ENCODE measurements around the gene SLC39A11. TPM values are rescaled to one million over a fixed set of nuclear protein-coding genes. Genes with fewer than 3 reads are reported as not detected.

Gene SLC39A11
- polyA plus RNA-seq, 3 donors: 16.6 to 27.9 (median 26.6) TPM

- peaks cover 13 to 50% (median 24%) of the 10 kb centered on the region in 3 donors for H3K27me3 Mint-ChIP-seq (ENCODE audit: low read depth in 3 of 3)
- no peaks in the 10 kb centered on the region for H4K20me1 ChIP-seq (ENCODE audit: insufficient read depth, low read length)
- H3K4me3 Mint-ChIP-seq: no peak overlapping the region
- no peaks in the 10 kb centered on the region for H3K36me3 Mint-ChIP-seq
- H3K4me1 ChIP-seq (ENCODE audit: control insufficient read depth in 1 of 2, insufficient read depth in 2 of 2, low read length in 2 of 2): peaks cover 6 to 7% of the 10 kb centered on the region in 2 donors
- intact Hi-C loops (cut with micrococcal nuclease): no loop called here
- H3K27me3 ChIP-seq (ENCODE audit: control insufficient read depth in 2 of 2, insufficient read depth in 2 of 2, low read length in 2 of 2): peaks cover 9 to 10% of the 10 kb centered on the region in 2 donors
- no peak overlapping the region for H3K27ac ChIP-seq (ENCODE audit: low read depth in 1 of 2, low read length in 2 of 2)
- no peaks in the 10 kb centered on the region for H3K79me2 ChIP-seq (ENCODE audit: insufficient read depth, low read length)
- no peak overlapping the region for H3K4me3 ChIP-seq (replicated peaks in 1 of 3; ENCODE audit: low read depth in 2 of 3, low read length in 3 of 3)
- H3K4me2 ChIP-seq (replicated peaks; ENCODE audit: extremely low read depth, low read length, poor library complexity, severe bottlenecking): no peak overlapping the region
- H3K4me1 Mint-ChIP-seq: peaks cover 11% of the 10 kb centered on the region
- no peak overlapping the region for H3K27ac Mint-ChIP-seq
- H3K36me3 ChIP-seq (replicated peaks in 1 of 2; ENCODE audit: control insufficient read depth in 1 of 2, insufficient read depth in 2 of 2, low read length in 2 of 2): no peaks in the 10 kb centered on the region
- peaks cover 0 to 6% (median 2%) of the 10 kb centered on the region in 7 donors for H3K9me3 Mint-ChIP-seq
- DNase-seq: no peak
- 83% methylated on average over 4 of the region's 4 CpGs for WGBS (ENCODE audit: insufficient coverage)
- H3K9ac ChIP-seq (ENCODE audit: insufficient read depth, low read length, poor library complexity, severe bottlenecking): no peak overlapping the region
- H2AFZ ChIP-seq (ENCODE audit: insufficient read depth, low read depth, low read length, poor library complexity, severe bottlenecking): no peak overlapping the region
- TF ChIP-seq CTCF (IDR thresholded peaks at IDR 0.05): no peak
- H3K9me3 ChIP-seq (replicated peaks in 1 of 2; ENCODE audit: control insufficient read depth in 1 of 2, insufficient read depth in 1 of 2, low read length in 2 of 2): no peaks in the 10 kb centered on the region
These were observed 492.6 kb downstream of the SLC39A11 start for GRCh38 chr17:72599891-72600290.

DNA sequence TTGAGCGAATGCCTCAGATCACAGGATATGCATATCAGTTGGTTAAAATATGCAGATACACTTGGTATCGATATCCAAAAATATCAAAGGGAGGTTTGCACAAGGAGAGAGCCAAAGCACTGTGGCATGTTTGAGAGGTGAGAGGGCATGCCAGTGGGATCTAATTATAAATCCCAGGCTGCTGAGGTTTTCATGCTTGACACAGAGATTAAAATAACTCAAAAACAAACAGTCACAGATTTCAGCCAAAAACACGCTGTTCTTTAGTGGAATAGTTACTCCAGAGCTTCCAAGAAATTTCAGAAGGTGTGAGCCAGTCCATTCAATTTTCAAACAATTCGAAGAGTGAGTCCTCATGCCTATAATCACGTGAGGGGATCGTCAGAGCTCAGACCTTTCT lies 493.8 kb downstream of the SLC39A11 start:
- Histone ChIP-seq H4K20me1 (ENCODE audit: insufficient read depth, low read length) (no peaks in the 10 kb centered on the region), H3K9me3 (replicated peaks in 1 of 2; ENCODE audit: control insufficient read depth in 1 of 2, insufficient read depth in 1 of 2, low read length in 2 of 2) (no peaks in the 10 kb centered on the region), H3K9ac (ENCODE audit: insufficient read depth, low read length, poor library complexity, severe bottlenecking) (no peak overlapping the region), H3K4me2 (replicated peaks; ENCODE audit: extremely low read depth, low read length, poor library complexity, severe bottlenecking) (no peak overlapping the region), H3K79me2 (ENCODE audit: insufficient read depth, low read length) (no peaks in the 10 kb centered on the region), H3K27me3 (ENCODE audit: control insufficient read depth in 2 of 2, insufficient read depth in 2 of 2, low read length in 2 of 2) (peaks cover 9 to 20% of the 10 kb centered on the region in 2 donors), H3K4me1 (ENCODE audit: control insufficient read depth in 1 of 2, insufficient read depth in 2 of 2, low read length in 2 of 2) (peaks cover 6 to 7% of the 10 kb centered on the region in 2 donors), H3K27ac (ENCODE audit: low read depth in 1 of 2, low read length in 2 of 2) (no peak overlapping the region), H3K4me3 (replicated peaks in 1 of 3; ENCODE audit: low read depth in 2 of 3, low read length in 3 of 3) (no peak overlapping the region), H2AFZ (ENCODE audit: insufficient read depth, low read depth, low read length, poor library complexity, severe bottlenecking) (no peak overlapping the region), H3K36me3 (replicated peaks in 1 of 2; ENCODE audit: control insufficient read depth in 1 of 2, insufficient read depth in 2 of 2, low read length in 2 of 2) (no peaks in the 10 kb centered on the region)
- peaks cover 20 to 60% (median 30%) of the 10 kb centered on the region in 3 donors for H3K27me3 Mint-ChIP-seq (ENCODE audit: low read depth in 3 of 3)
- intact Hi-C loops (cut with micrococcal nuclease): no loop called here
- H3K4me1 Mint-ChIP-seq: peaks cover 11% of the 10 kb centered on the region
- TF ChIP-seq CTCF (IDR thresholded peaks at IDR 0.05): no peak
- no peaks in the 10 kb centered on the region for H3K36me3 Mint-ChIP-seq
- 83% methylated on average over 3 of the region's 6 CpGs for WGBS (ENCODE audit: insufficient coverage)
- H3K27ac Mint-ChIP-seq: no peak overlapping the region
- no peak for DNase-seq
- peaks cover 0 to 8% (median 2%) of the 10 kb centered on the region in 7 donors for H3K9me3 Mint-ChIP-seq
- no peak overlapping the region for H3K4me3 Mint-ChIP-seq
